ENCODE results near the gene GADD45B.
"Not testable (repeated sequence)": the region's sequence is repeated elsewhere in the genome, so short reads cannot be mapped to it uniquely, and the experiment has no call there.

The GADD45B gene

DNA sequence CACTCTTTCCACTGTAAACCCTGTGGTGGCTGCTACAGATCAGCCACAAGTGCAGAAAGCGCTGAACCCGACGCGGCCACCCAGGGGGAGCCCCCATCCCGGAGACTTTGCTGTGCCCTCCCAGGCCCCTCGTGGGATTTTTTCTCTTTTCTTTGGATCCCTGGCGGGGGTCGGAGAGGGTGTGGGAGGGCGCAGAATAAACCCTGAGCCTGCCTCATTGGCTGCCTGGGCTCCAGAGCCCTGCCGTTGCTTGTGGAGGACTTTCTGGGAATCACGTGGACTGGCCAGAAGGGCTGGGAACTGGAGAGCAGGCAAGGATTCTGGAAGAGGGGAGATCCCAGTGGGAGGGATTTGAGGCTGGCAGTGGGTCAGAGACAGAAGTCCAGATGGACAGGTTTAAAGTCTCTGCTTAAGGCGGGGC is 24.9 kb downstream of the GADD45B start:
- no peak overlapping the region for H3K9ac ChIP-seq (ENCODE audit: low read length in 2 of 2)

DNA sequence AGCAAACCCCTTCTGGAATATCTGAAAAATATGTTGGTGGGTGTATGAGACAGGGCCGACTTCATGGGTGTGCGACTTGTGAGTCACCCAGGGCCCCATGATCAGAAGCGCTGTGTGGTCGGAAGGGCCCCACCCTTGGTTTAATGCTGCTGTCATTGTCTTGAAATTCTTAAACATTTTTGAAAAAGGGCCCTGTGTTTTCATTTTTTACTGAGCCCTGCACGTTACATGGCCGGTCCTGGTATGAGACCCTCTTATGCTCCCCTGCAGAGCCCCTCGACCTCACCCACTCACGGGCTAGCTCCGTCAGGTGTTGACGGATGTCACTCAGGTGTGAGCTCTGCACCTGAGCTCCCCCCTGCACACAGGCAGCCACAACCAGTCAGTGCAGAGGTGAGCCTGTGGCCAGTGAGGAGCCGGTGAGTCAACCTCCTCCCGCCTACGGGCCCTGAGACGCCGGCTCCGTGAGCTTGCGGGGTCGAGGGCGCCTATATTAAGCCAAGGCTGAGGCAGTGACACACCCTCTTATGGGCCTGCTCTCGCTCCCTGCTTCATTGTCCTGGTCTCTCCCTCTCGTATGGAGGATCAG is 27.7 kb downstream of the GADD45B start:
- no peak overlapping the region for H3K9ac ChIP-seq (ENCODE audit: low read length in 2 of 2)
- H3K36me3 ChIP-seq (ENCODE audit: control insufficient read depth in 2 of 2, insufficient read depth in 2 of 2, low read length in 2 of 2), result no peaks in the 10 kb centered on the region
- no peak overlapping the region for H3K4me3 ChIP-seq (ENCODE audit: low read length in 2 of 2)

More for the DNA sequence above, 24.9 kb downstream of the GADD45B start:
- Histone ChIP-seq H3K27me3 (ENCODE audit: control insufficient read depth in 1 of 2, insufficient read depth in 2 of 2, low read length in 2 of 2) (no peaks in the 10 kb centered on the region), H3K4me1 (ENCODE audit: control insufficient read depth, insufficient read depth, low read length) (peaks cover 4% of the 10 kb centered on the region), H3K36me3 (ENCODE audit: control insufficient read depth in 2 of 2, insufficient read depth in 2 of 2, low read length in 2 of 2) (no peaks in the 10 kb centered on the region), H3K27ac (ENCODE audit: low read length) (no peak overlapping the region), H3K9me3 (ENCODE audit: control insufficient read depth in 2 of 2, low read length in 2 of 2) (no peaks in the 10 kb centered on the region), H3K4me3 (ENCODE audit: low read length in 2 of 2) (no peak overlapping the region)

DNA sequence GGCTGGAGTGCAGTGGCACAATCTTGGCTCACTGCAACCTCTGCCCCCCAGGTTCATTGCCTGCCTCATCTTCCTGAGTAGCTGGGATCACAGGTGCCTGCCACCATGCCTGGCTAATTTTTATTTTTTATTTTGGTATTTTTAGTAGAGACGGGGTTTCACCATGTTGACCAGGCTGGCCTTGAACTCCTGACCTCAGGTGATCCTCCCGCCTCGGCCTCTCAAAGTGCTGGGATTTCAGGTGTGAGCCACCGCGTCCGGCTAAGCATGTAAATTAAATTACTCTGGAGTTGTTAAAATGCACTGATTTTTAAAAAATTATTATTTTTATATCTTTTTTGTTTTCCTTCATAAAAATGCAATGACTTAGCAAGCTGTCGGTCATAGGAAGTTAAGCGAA is 30.7 kb downstream of the GADD45B start:
- not testable (repeated sequence) for H3K9ac ChIP-seq (ENCODE audit: low read length in 2 of 2); H3K27me3 ChIP-seq (ENCODE audit: control insufficient read depth in 1 of 2, insufficient read depth in 2 of 2, low read length in 2 of 2); H3K36me3 ChIP-seq (ENCODE audit: control insufficient read depth in 2 of 2, insufficient read depth in 2 of 2, low read length in 2 of 2); H3K27ac ChIP-seq (ENCODE audit: low read length); H3K9me3 ChIP-seq (ENCODE audit: control insufficient read depth in 2 of 2, low read length in 2 of 2); H3K4me3 ChIP-seq (ENCODE audit: low read length in 2 of 2); H3K4me1 ChIP-seq (ENCODE audit: control insufficient read depth, insufficient read depth, low read length)

More for the DNA sequence above, 27.7 kb downstream of the GADD45B start:
- H3K4me1 ChIP-seq (ENCODE audit: control insufficient read depth, insufficient read depth, low read length), result no peaks in the 10 kb centered on the region
- H3K27ac ChIP-seq (ENCODE audit: low read length), result no peak overlapping the region
- H3K9me3 ChIP-seq (ENCODE audit: control insufficient read depth in 2 of 2, low read length in 2 of 2), result no peaks in the 10 kb centered on the region
- no peaks in the 10 kb centered on the region for H3K27me3 ChIP-seq (ENCODE audit: control insufficient read depth in 1 of 2, insufficient read depth in 2 of 2, low read length in 2 of 2)

DNA sequence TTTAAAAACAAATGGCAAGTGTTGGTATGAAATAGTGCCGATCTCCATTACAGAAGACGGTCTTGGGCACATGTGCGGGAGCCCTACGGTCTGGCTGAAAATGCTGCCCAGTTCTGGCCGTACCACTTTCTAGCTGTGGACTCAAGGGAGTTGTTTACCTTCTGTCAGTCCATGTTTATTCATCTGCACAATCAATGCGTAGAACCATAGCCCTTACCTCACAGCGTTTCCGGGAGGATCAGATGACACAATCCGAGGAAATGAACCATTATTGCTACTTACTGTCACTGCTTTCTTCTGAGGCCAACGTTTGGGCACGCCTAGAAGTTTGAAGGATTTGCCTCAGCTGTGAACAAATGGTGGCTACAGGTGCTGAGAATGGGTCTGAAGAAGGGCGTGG is 31.2 kb downstream of the GADD45B start:
- H3K4me3 ChIP-seq (ENCODE audit: low read length in 2 of 2), result no peak overlapping the region
- H3K9ac ChIP-seq (ENCODE audit: low read length in 2 of 2), result peak overlapping the region in 1 of 2 donors; percentile 14
- H3K36me3 ChIP-seq (ENCODE audit: control insufficient read depth in 2 of 2, insufficient read depth in 2 of 2, low read length in 2 of 2), result no peaks in the 10 kb centered on the region
- H3K27ac ChIP-seq (ENCODE audit: low read length), result no peak overlapping the region
- no peaks in the 10 kb centered on the region for H3K9me3 ChIP-seq (ENCODE audit: control insufficient read depth in 2 of 2, low read length in 2 of 2)
- H3K4me1 ChIP-seq (ENCODE audit: control insufficient read depth, insufficient read depth, low read length), result no peaks in the 10 kb centered on the region
- no peaks in the 10 kb centered on the region for H3K27me3 ChIP-seq (ENCODE audit: control insufficient read depth in 1 of 2, insufficient read depth in 2 of 2, low read length in 2 of 2)

DNA sequence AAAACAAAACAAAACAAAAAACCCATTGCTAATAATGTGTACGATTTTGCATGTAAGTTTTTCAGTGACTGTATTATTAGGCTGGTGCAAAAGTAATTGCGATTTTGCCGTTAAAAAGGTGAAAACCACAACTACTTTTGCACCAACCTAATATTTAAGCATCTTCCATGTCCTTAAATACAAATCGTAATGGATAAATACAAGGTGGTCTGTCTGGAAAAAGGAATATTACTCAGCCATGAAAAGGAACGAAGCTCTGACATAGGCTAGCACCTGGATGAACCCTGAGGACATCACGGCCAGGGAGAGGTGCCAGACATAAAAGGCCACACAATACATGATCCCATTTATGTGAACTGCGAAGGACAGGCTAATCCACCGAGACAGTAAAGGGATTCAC is 33.2 kb downstream of the GADD45B start:
- Histone ChIP-seq H3K27ac (ENCODE audit: low read length) (no peak overlapping the region), H3K27me3 (ENCODE audit: control insufficient read depth in 1 of 2, insufficient read depth in 2 of 2, low read length in 2 of 2) (no peaks in the 10 kb centered on the region), H3K9ac (ENCODE audit: low read length in 2 of 2) (no peak overlapping the region), H3K9me3 (ENCODE audit: control insufficient read depth in 2 of 2, low read length in 2 of 2) (no peaks in the 10 kb centered on the region), H3K36me3 (ENCODE audit: control insufficient read depth in 2 of 2, insufficient read depth in 2 of 2, low read length in 2 of 2) (no peaks in the 10 kb centered on the region), H3K4me1 (ENCODE audit: control insufficient read depth, insufficient read depth, low read length) (no peaks in the 10 kb centered on the region), H3K4me3 (ENCODE audit: low read length in 2 of 2) (no peak overlapping the region)

DNA sequence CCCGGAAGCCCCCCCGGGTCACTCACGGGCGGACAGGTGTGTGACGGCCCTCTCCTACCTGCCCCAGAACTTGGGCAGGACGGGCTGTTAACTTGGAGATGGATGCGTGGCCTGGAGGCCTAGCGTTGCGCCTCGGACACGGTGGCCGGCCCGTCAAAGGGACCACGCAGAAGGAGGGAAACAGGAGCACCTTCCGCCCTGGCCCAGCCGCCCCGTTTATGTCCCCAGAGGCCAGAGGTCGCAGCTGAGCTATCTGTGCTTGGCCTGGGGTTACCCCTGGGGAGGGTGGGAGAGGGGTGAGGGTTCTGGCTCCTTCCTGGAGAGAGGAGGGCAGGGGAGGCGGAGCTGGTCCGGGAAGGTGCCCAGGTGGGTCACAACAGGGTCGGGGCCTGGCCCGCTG is 35.6 kb downstream of the GADD45B start:
- H3K4me1 ChIP-seq (ENCODE audit: control insufficient read depth, insufficient read depth, low read length), result no peaks in the 10 kb centered on the region
- no peaks in the 10 kb centered on the region for H3K27me3 ChIP-seq (ENCODE audit: control insufficient read depth in 1 of 2, insufficient read depth in 2 of 2, low read length in 2 of 2)
- no peak overlapping the region for H3K4me3 ChIP-seq (ENCODE audit: low read length in 2 of 2)
- no peaks in the 10 kb centered on the region for H3K9me3 ChIP-seq (ENCODE audit: control insufficient read depth in 2 of 2, low read length in 2 of 2)
- no peak overlapping the region for H3K9ac ChIP-seq (ENCODE audit: low read length in 2 of 2)
- H3K27ac ChIP-seq (ENCODE audit: low read length), result no peak overlapping the region
- no peaks in the 10 kb centered on the region for H3K36me3 ChIP-seq (ENCODE audit: control insufficient read depth in 2 of 2, insufficient read depth in 2 of 2, low read length in 2 of 2)

DNA sequence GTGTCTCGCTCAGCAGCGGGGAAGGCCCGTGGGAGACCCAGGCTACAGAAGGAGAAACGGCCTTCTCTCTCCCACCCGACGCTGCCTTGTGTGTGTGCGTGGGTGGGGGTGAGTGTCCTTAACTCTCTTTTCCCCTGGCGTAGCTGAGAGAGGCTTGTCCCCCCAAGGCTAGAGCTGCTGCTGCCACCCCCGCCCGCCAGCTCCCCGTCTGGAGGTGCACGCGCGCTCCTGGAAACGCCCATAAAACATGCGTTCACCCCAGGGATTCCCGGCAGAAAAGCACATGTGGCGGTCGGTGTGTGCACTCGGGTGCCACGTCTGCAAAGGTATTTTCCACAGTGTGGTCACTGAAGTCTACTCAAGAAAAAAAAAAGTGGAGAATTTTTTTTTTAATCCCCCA is 36.1 kb downstream of the GADD45B start:
- Histone ChIP-seq H3K9me3 (ENCODE audit: control insufficient read depth in 2 of 2, low read length in 2 of 2) (no peaks in the 10 kb centered on the region), H3K27ac (ENCODE audit: low read length) (no peak overlapping the region), H3K27me3 (ENCODE audit: control insufficient read depth in 1 of 2, insufficient read depth in 2 of 2, low read length in 2 of 2) (no peaks in the 10 kb centered on the region), H3K4me1 (ENCODE audit: control insufficient read depth, insufficient read depth, low read length) (no peaks in the 10 kb centered on the region), H3K4me3 (ENCODE audit: low read length in 2 of 2) (no peak overlapping the region), H3K9ac (ENCODE audit: low read length in 2 of 2) (no peak overlapping the region), H3K36me3 (ENCODE audit: control insufficient read depth in 2 of 2, insufficient read depth in 2 of 2, low read length in 2 of 2) (no peaks in the 10 kb centered on the region)

DNA sequence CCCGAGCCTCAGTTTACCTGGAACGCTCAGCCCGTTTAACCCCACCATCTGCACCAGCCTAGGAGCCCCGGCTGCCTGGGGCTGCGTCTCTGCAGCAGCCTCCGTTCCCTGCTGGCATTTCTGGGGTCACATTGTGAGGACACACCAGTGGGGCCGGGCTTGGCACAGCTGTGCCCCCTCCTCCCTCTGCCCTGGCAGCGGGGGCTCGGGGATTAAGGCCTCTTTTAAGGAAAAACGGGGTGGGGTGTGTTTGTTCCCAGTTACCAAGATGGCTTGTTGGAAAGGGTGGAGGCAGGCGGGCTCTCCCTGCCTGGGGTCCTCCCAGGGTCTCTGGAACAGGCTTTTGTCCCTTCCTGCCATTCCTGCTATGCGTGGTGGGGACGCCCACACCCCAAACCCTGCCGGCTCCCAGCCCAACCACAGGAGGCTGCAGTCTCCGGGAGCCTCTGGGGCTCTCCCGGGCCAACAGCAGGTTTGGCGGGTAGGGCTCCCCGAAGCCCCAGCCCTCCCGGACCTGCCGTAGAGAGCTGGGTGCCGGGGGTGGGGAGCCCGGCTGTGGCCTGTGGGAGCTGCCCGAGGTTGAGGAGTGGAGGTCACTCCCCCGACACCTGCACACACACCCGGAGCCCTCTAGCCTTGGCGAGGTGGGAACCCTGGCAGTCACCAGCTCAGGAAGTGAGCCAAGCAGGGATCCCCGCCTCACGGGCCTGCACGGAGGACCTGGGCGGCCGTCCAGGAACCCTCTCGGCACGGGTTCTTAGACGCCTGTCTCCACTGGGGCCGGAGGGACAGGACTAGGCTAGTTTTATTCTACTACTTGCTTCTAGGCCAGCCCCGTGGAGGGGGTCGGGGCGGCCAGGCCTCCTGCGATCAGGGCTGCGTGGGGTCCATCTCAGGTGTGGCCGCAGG is 36.9 kb downstream of the GADD45B start:
- H3K36me3 ChIP-seq (ENCODE audit: control insufficient read depth in 2 of 2, insufficient read depth in 2 of 2, low read length in 2 of 2), result no peaks in the 10 kb centered on the region
- H3K9ac ChIP-seq (ENCODE audit: low read length in 2 of 2), result no peak overlapping the region
- no peak overlapping the region for H3K27ac ChIP-seq (ENCODE audit: low read length)
- no peak overlapping the region for H3K4me3 ChIP-seq (ENCODE audit: low read length in 2 of 2)
- no peaks in the 10 kb centered on the region for H3K4me1 ChIP-seq (ENCODE audit: control insufficient read depth, insufficient read depth, low read length)
- no peaks in the 10 kb centered on the region for H3K9me3 ChIP-seq (ENCODE audit: control insufficient read depth in 2 of 2, low read length in 2 of 2)
- H3K27me3 ChIP-seq (ENCODE audit: control insufficient read depth in 1 of 2, insufficient read depth in 2 of 2, low read length in 2 of 2), result no peaks in the 10 kb centered on the region

DNA sequence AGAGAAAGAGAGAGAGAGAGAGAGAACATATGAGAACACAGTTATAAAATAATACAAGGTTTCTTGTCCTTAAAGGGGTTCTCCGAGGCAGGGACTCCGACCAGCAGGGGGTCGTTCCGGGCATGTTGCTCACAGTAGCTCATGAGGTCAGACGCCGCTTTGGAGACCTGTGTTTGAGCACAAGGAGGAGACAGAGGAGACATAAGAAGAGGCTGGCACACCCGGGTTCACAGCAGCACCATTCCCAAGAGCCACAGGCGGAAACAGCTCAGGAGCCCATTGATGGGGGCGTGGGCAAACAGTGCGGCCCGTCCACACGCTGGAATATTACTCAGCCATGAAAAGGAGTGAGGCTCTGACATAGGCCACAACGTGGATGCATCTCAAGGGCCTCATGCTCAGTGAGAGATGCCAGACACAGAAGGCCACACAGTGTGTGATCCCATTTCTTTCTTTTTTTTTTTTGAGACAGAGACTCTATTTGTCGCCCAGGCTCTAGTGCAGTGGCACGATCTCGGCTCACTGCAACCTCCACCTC is 39.1 kb downstream of the GADD45B start:
- no peaks in the 10 kb centered on the region for H3K36me3 ChIP-seq (ENCODE audit: control insufficient read depth in 2 of 2, insufficient read depth in 2 of 2, low read length in 2 of 2)
- H3K27ac ChIP-seq (ENCODE audit: low read length), result no peak overlapping the region
- no peaks in the 10 kb centered on the region for H3K27me3 ChIP-seq (ENCODE audit: control insufficient read depth in 1 of 2, insufficient read depth in 2 of 2, low read length in 2 of 2)
- H3K9me3 ChIP-seq (ENCODE audit: control insufficient read depth in 2 of 2, low read length in 2 of 2), result no peaks in the 10 kb centered on the region
- H3K9ac ChIP-seq (ENCODE audit: low read length in 2 of 2), result no peak overlapping the region
- no peak overlapping the region for H3K4me3 ChIP-seq (ENCODE audit: low read length in 2 of 2)
- H3K4me1 ChIP-seq (ENCODE audit: control insufficient read depth, insufficient read depth, low read length), result no peaks in the 10 kb centered on the region

DNA sequence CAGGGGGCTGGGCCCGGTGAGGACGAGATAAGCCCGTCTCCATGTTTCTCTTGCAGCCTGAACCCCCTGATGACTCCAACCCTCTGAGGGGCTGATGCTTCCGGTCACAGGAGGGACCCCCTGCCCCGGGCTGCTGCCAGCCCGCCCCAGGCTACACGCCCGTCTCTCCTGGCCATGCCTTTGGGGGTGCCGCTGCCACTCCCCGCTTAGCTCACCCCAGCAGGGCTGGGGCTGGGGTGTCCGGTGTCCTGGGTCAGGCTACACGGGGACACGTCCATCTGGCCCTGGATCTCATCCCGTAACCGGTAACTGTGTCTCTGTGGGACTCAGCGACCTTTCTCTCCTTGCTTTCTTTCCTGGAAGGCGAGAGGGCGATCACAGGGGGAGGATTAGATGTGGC is 40.8 kb downstream of the GADD45B start:
- H3K27me3 ChIP-seq (ENCODE audit: control insufficient read depth in 1 of 2, insufficient read depth in 2 of 2, low read length in 2 of 2), result no peaks in the 10 kb centered on the region
- H3K27ac ChIP-seq (ENCODE audit: low read length), result no peak overlapping the region
- H3K4me1 ChIP-seq (ENCODE audit: control insufficient read depth, insufficient read depth, low read length), result no peaks in the 10 kb centered on the region
- no peak overlapping the region for H3K9ac ChIP-seq (ENCODE audit: low read length in 2 of 2)
- H3K9me3 ChIP-seq (ENCODE audit: control insufficient read depth in 2 of 2, low read length in 2 of 2), result no peaks in the 10 kb centered on the region
- H3K36me3 ChIP-seq (ENCODE audit: control insufficient read depth in 2 of 2, insufficient read depth in 2 of 2, low read length in 2 of 2), result no peaks in the 10 kb centered on the region
- no peak overlapping the region for H3K4me3 ChIP-seq (ENCODE audit: low read length in 2 of 2)
